GM12878 (cell line): Measurements from ENCODE around the gene PANK1. TPM values are rescaled to one million over a fixed set of nuclear protein-coding genes. Genes with fewer than 3 reads are reported as not detected.

ENCODE experiments used
- ATAC-seq: fragments of 200-7000 bp; cut with Tn5 transposase; 3 replicates; pipeline ENCODE4 v1.9.1; 2020; ENCODE audit warnings: mild to moderate bottlenecking, moderate library complexity
- BruUV-seq: library from RNA; stranded (reverse); fragments of 400-500 nt; replicated peaks from 2 replicates; lab custom pipeline; 2021; lab: Mats Ljungman, UMichigan
- CTCF ChIA-PET: fragments of 300-600 bp; sonication (Branson Sonifier 250); formaldehyde crosslinking; extraction: SDS; loops from one replicate; lab custom pipeline; 2021; ENCODE audit warnings: inconsistent platforms; lab: Yijun Ruan, JAX
- POLR2A ChIA-PET: fragments of 350-600 bp; formaldehyde crosslinking; extraction: SDS; loops from one replicate; lab custom pipeline; 2021; ENCODE audit warnings: inconsistent platforms; lab: Charles Lee
- RAD21 ChIA-PET: fragments of 300-600 bp; sonication (Branson Sonifier 250); formaldehyde crosslinking; loops from one replicate; lab custom pipeline; 2023; ENCODE audit warnings: antibody characterized with exemption; ENCODE audit not compliant: unreplicated experiment; lab: Charles Lee
- SMC1A ChIA-PET: fragments of 300-600 bp; sonication (Branson Sonifier 250); formaldehyde crosslinking; loops from one replicate; lab custom pipeline; 2023; ENCODE audit not compliant: unreplicated experiment, uncharacterized antibody; lab: Charles Lee
- DNase-seq: peaks from one replicate; pipeline ENCODE4 v3.0.0-alpha.2; 2011; ENCODE audit warnings: low read depth, low spot score
- FAIRE-seq: peaks from 3 replicates; lab custom pipeline; 2011; peaks lifted over from hg19 to GRCh38; lab: Jason Lieb, UNC
- H2AFZ ChIP-seq: 2 replicates; pipeline ENCODE4 v1.6.0; 2011; ENCODE audit warnings: low read depth, low read length, control low read depth; ENCODE audit not compliant: control insufficient read depth
- H3K27ac ChIP-seq: 2 replicates; pipeline ENCODE4 v1.5.1; 2011; ENCODE audit warnings: control low read depth; ENCODE audit not compliant: control insufficient read depth, insufficient read depth
- H3K27me3 ChIP-seq, 2 experiments: replicated peaks in 1 of 2; 2 replicates each; pipeline versions ENCODE4 v1.6.0 to v1.6.1; 2011; ENCODE audit warnings: low read length in 1 of 2; ENCODE audit not compliant: control insufficient read depth in 2 of 2, insufficient read depth in 2 of 2
- H3K36me3 ChIP-seq, 2 experiments: 2 replicates each; pipeline ENCODE4 v1.5.1; 2011; ENCODE audit warnings: low read length in 1 of 2; ENCODE audit not compliant: control insufficient read depth in 2 of 2, insufficient read depth in 2 of 2
- H3K4me1 ChIP-seq: 2 replicates; pipeline ENCODE4 v1.6.1; 2011; ENCODE audit warnings: mild to moderate bottlenecking, low read length, moderate library complexity, mixed read lengths; ENCODE audit not compliant: control insufficient read depth, insufficient read depth
- H3K4me2 ChIP-seq: 2 replicates; pipeline ENCODE4 v1.6.0; 2011; ENCODE audit warnings: control low read depth; ENCODE audit not compliant: control insufficient read depth, insufficient read depth
- H3K4me3 ChIP-seq: fragments of 200-600 bp; sonication (generic); 2 replicates; pipeline ENCODE4 v1.5.1; 2016
- H3K79me2 ChIP-seq: 2 replicates; pipeline ENCODE4 v1.6.0; 2011; ENCODE audit warnings: low read length; ENCODE audit not compliant: control insufficient read depth, insufficient read depth
- H3K9ac ChIP-seq: 2 replicates; pipeline ENCODE4 v1.8.0; 2011; ENCODE audit warnings: low read length, control low read depth, mixed read lengths; ENCODE audit not compliant: control insufficient read depth, insufficient read depth
- H3K9me3 ChIP-seq: replicated peaks from 3 replicates; pipeline ENCODE4 v1.5.1; 2011; ENCODE audit warnings: mild to moderate bottlenecking, low read length; ENCODE audit not compliant: control insufficient read depth, insufficient read depth
- H4K20me1 ChIP-seq: 2 replicates; pipeline ENCODE4 v1.6.0; 2011; ENCODE audit not compliant: control insufficient read depth, insufficient read depth
- BHLHE40 ChIP-seq, 2 experiments: fragments of 450-650 bp in 1 of 2; IDR thresholded peaks; 2 replicates each; pipeline ENCODE4 v1.6.1; 2011 to 2017; ENCODE audit warnings: low read depth in 2 of 2, borderline replicate concordance in 1 of 2, improper control_type of control experiment in 1 of 2, low read length in 1 of 2, mild to moderate bottlenecking in 1 of 2
- HSF1 ChIP-seq: fragments of 150-350 bp; IDR thresholded peaks from 2 replicates; pipeline ENCODE4 v1.6.1; 2014; ENCODE audit warnings: mild to moderate bottlenecking, low read depth, low read length
- IRF3 ChIP-seq: fragments of 450-650 bp; IDR thresholded peaks from 2 replicates; pipeline ENCODE4 v1.6.1; 2014; ENCODE audit warnings: mild to moderate bottlenecking
- JUND ChIP-seq: IDR thresholded peaks from 2 replicates; pipeline ENCODE4 v1.6.1; 2012; ENCODE audit warnings: low read depth, mild to moderate bottlenecking, low read length, improper control_type of control experiment, moderate library complexity
- NR2C2 ChIP-seq: IDR thresholded peaks from 2 replicates; pipeline ENCODE4 v1.6.1; 2011; ENCODE audit warnings: borderline replicate concordance, low read depth; ENCODE audit not compliant: control insufficient read depth, insufficient read length
- PAX5 ChIP-seq: IDR thresholded peaks from 2 replicates; pipeline ENCODE4 v1.6.1; 2011; ENCODE audit warnings: low read depth, low read length, borderline replicate concordance
- PRDM15 ChIP-seq: fragments of 450-650 bp; formaldehyde crosslinking; IDR thresholded peaks from 2 replicates; pipeline ENCODE4 v1.4.0; 2020; ENCODE audit warnings: mild to moderate bottlenecking, moderate library complexity
- RBBP5 ChIP-seq: fragments of 200-600 bp; sonication (generic); conservative IDR thresholded peaks from 2 replicates; pipeline ENCODE4 v1.6.1; 2016
- RELB ChIP-seq: fragments of 450-650 bp; IDR thresholded peaks from 2 replicates; pipeline ENCODE4 v1.6.1; 2017; ENCODE audit warnings: low read depth, mild to moderate bottlenecking, moderate library complexity
- SKIL ChIP-seq: fragments of 450-650 bp; IDR thresholded peaks from 2 replicates; pipeline ENCODE4 v1.6.1; 2017; ENCODE audit warnings: mild to moderate bottlenecking, low read depth, inconsistent platforms; ENCODE audit not compliant: poor library complexity, severe bottlenecking
- ZBED1 ChIP-seq: IDR thresholded peaks from 2 replicates; pipeline ENCODE4 v1.6.1; 2016; ENCODE audit warnings: borderline replicate concordance
- whole genome bisulfite sequencing: methylation state at CpG from one replicate; pipeline ENCODE4 v1.1.6; 2016; ENCODE audit warnings: low lambda C conversion rate; ENCODE audit not compliant: insufficient replicate concordance, insufficient coverage; ENCODE audit errors: missing lambda C conversion rate; 5-methylcytosine and 5-hydroxymethylcytosine counted together
- in situ Hi-C: fragments of 300-500 bp; cut with MboI; formaldehyde crosslinking; loops from 9 replicates; pipeline ENCODE4 v1.14.3; 2018; ENCODE audit warnings: mixed read lengths
- intact Hi-C: fragments of 100-400 bp; cut with micrococcal nuclease; formaldehyde crosslinking; loops from one replicate; pipeline ENCODE4 v1.14.2; 2022; ENCODE audit not compliant: unreplicated experiment
- polyA plus RNA-seq, 11 experiments: library from polyadenylated mRNA; depleted of rRNA in 4 of 11; unstranded in 6 of 11; stranded (reverse) in 5 of 11; fragments of >200 nt; fragmentation: Nextera tagmentation in 4 of 11; fragmentation: Illumina TruSeq in 1 of 11; extraction: Ambion mirVana in 4 of 11; extraction: Trizol in 1 of 11; gene quantifications; 1 replicate in 1 of 11; 2 replicates in 10 of 11; pipeline versions ENCODE4 v1.2.1 to v1.2.3, GENCODE V29; 2011 to 2016; ENCODE audit warnings: inconsistent platforms in 2 of 11, missing spikeins in 2 of 11, low read depth in 1 of 11
- total RNA-seq, 4 experiments: library from RNA; depleted of rRNA in 3 of 4; stranded (reverse); fragments of >200 nt in 3 of 4; fragmentation: Illumina TruSeq in 1 of 4; extraction: Trizol in 1 of 4; gene quantifications; 2 replicates each; pipeline versions ENCODE4 v1.2.1 to v1.2.3, GENCODE V29; 2013 to 2021

The PANK1 gene
- total and polyA plus RNA-seq, 10 of the 15 experiments (the other 5 are each of a cell fraction or from before 2014, with no cell fraction given), result 1.9 to 10.6 (median 5.8) TPM

GRCh38 chr10:89588671-89589070 is 56.4 kb downstream of the PANK1 start:
- DNase-seq (no peak), FAIRE-seq (no peak), ATAC-seq (no peak)
- Histone ChIP-seq H3K36me3 (peaks cover 0 to 4% of the 10 kb centered on the region in 2 experiments; a peak in 3 of 4 replicates), H3K4me3 (no peak overlapping the region), H3K79me2 (no peaks in the 10 kb centered on the region), H4K20me1 (no peaks in the 10 kb centered on the region), H3K9me3 (no peaks in the 10 kb centered on the region), H3K4me2 (no peak overlapping the region), H3K4me1 (no peaks in the 10 kb centered on the region), H2AFZ (no peak overlapping the region), H3K27ac (no peak overlapping the region), H3K9ac (no peak overlapping the region), H3K27me3 (no peaks in the 10 kb centered on the region)
- ChIA-PET POLR2A (no interaction called here), RAD21 (no interaction called here), SMC1A (interaction anchor here (0.9 to 1.0 kb wide), 2 partner anchors 74 to 88 kb away, joined by 3 read pairs; no protein-coding TSS in a partner anchor), CTCF (interaction anchor here (1.3 to 1.5 kb wide), 2 partner anchors 21 to 26 kb away, joined by 4 to 6 read pairs; no protein-coding TSS in a partner anchor)
- BruUV-seq, result no TSS peak
- 96% methylated on average over 3 of the region's 3 CpGs for WGBS
- intact Hi-C loops (no loop called here), in situ Hi-C loops (no loop called here)
- TF ChIP-seq PAX5, result no peak
- no peak for TF ChIP-seq BHLHE40 (IDR thresholded peaks at IDR 0.05; ENCODE audit: borderline replicate concordance in 1 of 2, low read depth in 2 of 2, low read length in 1 of 2)
- TF ChIP-seq PRDM15 (CRISPR knock-in tag), result no peak
- no peak for TF ChIP-seq NR2C2
- no peak for TF ChIP-seq SKIL
- no peak for TF ChIP-seq RELB
- TF ChIP-seq HSF1, result no peak
- TF ChIP-seq RBBP5, result no peak
- TF ChIP-seq IRF3, result no peak
- TF ChIP-seq ZBED1, result no peak
- no peak for TF ChIP-seq JUND
